Activated CD4-positive, alpha-beta T cell treated with anti-CD3 and anti-CD28 coated beads, Interleukin-2, amount 50 U/mL, for 1 hour (primary cell): ENCODE measurements around the gene SMAD7.

Experiments used
- DNase-seq: peaks from one replicate; pipeline ENCODE4 v3.0.0-alpha.2; 2020

The SMAD7 gene

DNA sequence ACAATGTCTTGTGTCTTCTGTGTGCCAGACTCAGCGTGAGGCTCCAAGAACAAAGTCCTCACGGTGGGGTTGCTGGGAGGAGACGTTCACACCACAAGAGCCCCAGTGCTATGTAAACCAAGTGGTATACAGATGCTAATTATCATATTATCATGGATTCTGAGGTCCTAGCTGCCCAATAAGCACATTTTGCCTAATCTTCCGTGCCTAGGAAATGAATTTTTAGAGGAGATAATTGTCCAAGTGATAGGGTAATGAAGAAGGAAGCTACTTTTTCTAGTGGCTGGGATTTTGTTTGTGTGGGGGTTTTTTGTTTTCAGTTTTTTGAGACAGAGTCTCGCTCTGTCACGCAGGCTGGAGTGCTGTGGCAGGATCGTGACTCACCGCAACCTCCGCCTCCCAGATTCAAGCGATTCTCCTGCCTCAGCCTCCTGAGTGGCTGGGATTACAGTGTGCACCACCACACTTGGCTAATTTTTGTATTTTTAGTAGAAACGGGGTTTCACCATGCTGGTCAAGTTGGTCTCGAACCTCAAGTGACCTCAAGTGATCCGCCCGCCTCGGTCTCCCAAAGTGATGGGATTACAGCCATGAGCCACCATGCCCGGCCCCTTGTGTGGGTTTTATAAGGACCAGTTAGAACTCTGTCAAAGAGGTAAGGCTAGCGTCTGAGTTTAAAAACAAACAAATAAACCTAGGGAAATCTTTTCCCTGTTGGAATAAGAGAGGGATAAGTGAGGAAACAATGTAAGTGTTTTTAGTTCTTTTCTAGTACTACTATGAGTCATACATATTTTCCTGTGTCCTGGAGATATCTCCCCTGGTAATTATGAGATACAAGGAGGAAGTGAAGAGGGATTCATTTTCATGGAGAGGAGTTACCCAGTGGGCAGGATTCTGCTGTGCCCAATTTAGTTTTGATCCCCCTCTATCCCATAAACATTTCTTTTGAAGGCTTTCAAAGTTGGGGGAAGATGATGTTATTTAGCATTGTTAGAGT is 9.5 kb upstream of the SMAD7 start:
- DNase-seq: no peak

DNA sequence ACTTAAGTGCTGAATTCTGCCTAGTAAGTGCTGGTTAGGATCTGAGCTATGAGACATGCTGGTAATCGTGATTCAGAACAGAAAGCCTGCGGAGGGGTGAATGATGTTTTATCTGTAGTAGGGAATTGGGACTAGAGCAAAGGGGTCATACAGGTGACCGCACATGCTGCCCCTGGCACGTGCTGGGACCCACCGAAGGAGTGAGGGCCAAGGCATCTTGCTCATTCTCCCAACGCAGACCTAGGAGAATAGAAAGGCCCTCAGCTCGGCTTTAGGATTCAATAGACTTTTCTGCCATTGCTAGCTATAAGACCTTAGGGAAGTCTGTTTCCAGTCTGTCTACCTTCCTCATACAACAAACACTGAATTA is 8.8 kb upstream of the SMAD7 start:
- DNase-seq: no peak

DNA sequence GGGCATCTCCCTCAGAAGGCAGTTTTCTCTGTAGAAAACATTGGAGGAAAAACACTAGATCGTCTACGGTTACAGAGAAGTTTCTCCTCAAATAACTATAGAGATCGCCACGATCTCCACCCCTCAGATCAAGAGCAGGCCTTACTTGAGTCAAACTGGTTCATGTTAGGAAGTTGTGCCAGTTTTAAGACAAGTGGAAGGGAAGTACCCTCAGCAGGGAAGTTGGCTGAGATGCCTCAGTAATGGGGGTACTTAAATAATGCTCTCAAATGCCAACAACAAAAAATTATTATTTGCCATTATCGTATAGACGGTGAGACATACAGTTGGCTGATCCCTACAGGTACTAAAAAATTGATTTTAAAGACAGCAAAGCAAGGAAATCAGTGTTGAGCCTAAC is 8.2 kb upstream of the SMAD7 start:
- no peak for DNase-seq

DNA sequence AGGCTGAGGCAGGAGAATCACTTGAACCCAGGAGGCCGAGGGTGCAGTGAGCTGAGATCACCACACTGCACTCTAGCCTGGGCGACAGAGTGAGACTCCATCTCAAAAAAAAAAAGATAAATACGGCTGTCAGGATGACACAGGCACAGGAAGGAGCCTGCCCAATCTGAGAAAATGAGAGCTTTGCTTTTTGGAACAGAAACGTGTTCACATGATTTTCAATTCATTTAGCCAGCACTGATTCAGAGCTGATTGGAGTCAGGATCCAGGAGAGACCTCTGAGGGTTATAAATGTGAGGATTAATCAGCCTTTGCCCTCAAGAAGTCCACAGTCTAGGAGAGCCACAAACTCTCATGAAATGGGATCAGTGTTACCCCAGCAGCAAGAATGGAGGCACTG is 6.9 kb upstream of the SMAD7 start:
- DNase-seq: no peak

DNA sequence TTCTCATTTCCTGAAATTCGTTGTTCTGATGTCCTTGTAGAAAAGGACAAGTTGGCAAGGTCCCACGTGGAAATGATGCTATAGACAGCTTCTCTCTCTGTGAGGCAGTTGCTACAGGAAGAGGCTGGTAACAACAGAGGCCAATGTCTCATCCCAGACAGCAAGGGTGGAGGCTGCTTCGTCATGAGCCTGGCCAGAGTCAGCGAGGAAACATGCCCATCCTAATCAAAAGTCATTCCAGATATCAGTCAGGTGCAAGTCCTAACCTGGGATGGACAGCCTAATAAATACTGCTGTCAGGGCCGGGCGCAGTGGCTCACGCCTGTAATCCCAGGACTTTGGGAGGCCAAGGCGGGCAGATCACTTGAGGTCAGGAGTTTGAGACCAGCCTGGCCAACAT is 6.4 kb upstream of the SMAD7 start:
- DNase-seq: no peak

DNA sequence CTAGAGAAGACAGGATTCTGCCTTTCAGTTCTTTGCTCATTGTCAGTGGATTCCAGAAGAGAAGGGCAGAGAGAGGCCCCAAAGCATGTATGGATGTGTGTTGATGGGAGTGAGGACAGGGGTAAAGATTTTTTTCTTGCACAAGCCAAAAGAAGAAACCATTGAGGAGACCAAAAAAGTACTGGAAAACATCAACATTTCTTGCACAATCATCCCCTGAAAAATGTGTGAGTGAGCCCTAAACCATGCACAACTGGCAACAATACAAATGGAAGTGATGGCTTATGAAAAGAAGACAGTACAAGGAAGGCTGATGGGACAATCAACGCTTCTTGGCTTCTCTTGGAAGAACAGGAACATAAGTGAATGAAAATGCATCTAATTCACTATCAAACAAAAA is 5.6 kb upstream of the SMAD7 start:
- DNase-seq: no peak

DNA sequence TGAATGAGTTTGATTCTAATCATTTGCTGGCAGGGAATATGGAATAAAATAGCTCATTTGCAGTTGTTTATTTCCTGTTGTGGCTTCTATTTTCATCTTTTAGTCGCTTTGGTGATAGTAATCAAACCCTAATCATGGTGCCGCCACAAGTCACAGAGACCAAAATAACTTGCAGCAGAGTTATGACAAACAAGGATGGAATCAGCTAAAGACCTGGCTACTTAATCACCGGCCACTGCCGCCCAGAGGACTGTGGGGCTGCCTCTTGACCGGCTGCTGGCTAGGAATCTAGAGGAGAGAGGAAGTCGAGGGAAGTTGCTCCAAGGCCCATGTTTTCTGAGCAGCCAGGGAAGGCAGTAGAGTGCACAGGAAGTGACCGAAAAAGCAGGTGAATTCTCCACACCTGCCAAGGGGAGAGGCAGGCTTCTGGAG is 5.1 kb upstream of the SMAD7 start:
- no peak for DNase-seq

DNA sequence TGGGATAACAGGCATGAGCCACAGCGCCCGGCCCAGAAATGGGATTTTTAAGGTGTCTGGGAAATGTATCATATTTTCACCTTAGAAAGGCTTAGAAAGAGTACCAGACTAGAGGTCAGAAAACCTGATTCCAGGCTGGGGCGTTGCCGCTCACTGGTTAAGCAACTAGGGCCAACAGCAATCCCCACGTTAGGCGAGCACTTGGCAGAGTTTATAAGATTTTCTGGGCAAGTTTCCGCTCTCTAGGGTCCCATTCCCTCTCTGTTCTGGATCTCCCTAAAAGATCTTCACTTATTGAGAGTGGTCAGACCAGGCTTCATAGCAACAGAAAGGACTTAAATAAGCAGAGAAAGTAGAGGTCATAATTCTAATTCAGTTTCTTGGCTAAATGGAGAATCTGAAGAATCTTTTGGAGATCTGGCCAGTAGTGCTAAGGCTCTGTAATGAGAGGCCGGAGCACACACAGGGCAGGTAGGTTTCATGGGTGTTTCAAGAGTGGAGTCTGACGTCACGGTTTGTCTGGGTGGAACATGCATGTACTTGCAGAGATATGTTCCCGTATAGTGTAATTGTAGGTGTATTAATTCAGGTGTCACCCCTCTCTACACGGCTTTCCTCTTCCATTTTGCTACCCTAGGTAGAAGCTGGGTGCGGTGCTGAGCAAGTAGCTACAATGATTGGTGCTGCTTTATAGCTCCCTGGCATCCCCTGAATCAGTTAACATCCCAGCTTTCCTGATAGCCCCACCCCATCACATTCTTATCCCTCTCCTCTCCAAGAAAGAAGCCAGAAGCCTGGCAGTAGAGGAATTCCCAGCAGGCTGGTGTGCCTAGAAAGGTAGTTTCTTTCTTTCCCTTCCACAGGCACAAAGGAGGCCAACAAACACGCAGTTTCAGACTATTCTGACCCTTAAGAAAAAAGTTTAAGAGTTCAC is 4.4 kb upstream of the SMAD7 start:
- DNase-seq: no peak

DNA sequence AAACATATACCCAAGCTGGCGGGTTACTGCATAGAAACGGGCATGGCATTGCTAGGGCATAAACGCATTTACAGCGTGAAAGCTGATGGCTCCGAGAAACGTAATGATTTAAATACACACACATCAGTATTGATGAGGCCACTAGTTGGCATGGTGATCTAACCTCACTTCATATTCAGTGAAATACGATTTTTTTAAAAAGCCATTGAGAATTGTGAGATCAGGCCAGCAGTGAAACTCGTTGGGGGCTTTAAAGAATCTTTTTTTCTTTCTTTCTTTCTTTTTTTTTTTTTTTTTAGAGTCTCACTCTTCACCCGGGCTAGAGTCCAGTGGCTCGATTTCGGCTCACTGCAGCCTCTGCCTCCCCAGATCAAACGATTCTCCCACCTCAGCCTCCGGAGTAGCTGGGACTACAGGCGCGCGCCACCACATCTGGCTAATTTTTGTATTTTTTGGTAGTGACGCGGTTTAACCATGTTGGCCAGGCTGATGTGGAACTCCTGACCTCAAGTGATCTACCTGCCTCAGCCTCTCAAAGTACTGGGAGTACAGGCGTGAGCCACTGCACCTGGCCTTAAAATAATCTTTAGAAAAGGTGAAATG is 2.4 kb upstream of the SMAD7 start:
- DNase-seq: no peak

DNA sequence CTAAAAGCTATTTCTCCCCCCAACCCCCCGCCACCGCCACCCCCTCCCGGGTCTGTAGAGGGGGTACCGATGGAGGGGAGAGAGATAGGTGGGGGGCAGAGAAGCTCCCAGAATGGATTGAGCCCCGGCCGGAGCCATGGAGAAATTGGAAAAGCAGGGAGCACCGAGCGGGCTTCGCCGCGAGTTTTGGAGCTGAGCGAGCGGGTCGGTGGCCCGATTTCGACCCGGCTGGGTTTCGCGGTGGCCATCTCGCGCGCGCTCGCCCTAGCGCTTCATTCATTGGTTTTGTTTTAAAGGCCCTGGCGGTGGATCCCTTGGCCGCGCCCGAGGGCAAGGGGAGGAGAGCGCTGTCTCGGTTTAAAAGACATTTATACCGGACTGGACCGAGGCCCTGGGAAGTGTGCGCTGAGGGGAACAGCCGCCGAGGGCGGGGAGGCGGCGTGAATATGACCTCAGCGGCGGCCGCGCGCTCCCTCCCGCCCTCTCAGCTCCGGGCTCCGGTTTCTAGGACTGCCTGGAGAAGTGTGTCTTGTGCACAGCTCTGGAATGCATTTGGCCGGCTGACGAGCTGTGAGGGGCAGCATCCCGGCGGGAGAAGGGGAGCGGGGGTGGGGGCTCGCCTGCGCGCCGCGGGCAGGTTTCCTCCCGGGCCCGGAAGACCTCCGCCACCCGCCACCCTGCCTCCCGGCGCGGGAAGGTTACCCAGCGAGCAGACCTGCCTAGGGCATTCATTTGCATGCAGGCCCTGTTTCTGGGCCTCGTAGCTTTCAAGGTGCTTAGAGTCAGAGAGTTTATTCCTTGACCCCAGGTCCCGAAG is 1.7 kb upstream of the SMAD7 start:
- peak; percentile 53 for DNase-seq

DNA sequence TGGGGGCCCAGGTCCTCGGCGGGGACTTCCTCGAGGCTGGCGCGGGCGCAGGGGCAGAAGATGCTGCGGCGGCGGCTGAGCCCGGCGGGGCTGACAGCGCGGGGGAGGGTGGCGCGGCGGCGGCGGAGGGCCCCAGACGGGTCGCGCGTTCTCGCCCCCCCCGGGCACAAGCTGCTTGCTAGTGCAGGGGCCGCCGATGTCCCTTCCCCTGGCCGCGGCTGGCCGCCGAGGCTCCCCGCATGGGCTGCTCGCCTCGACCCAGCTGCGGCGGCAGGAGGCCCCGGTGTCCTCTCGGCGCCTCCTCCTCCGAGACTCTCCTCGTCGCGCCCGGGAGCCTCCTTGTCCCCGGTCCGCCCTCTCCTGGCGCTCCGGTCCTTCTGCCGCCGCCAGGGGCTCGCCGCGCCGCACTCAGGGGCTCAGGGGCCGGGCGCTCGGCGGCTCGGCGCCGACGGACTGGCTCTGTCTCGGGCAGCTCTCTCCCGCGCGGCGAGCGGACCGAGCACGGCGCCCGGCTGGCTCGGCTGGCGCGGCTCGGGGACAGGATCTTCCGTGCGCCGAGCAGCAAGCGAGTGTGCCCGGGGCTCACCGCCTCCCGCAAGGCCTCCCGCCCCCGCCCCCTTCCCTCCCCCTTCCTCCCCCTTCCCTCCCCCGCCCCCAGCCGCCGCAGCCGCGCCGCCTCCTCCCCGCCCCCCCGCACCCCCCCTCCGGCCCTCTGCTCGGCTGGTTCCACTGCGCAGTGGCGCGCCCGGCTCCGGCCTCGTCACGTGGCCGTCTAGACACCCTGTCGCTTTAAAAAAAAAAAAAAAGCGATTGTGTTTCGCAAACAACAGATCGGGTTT is 902 bp upstream of the SMAD7 start:
- peak; percentile 80 for DNase-seq

DNA sequence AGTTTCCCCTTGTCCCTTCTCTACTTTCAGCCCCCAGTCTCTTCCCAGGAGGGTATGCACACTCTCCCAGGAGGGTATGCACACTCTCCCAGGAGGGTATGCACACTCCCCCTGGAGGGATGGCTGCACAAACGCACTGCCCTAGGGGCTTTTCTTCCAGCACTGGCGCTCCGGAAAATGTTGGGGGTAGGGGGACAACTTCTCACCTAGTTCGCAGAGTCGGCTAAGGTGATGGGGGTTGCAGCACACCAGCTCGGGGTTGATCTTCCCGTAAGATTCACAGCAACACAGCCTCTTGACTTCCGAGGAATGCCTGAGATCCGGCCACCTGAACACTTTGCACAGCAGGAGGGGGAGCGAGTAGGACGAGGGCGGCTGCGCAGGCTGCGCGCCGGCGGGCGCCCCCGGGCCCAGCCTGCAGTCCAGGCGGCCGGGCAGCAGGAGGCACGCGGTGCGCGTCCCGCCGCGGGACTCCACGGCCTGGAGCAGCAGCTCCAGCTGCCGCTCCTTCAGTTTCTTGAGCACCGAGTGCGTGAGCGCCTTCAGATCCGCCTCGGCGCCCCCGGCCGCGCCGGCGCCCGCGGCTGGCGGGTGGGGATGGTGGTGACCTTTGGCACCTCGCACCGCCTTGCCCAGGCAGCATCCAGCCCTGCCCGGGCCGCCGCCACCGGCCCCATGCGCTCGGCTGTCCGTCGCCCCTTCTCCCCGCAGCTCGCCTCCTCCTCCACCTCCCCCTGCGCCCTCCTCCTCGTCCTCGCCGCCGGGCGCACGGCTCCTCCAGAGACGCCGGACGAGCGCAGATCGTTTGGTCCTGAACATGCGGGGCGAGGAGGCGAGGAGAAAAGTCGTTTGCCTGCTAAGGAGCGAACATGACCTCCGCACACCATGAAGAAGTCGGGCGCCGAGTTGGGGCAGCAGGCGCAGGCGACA is 894 bp downstream of the SMAD7 start:
- peak; percentile 34 for DNase-seq

DNA sequence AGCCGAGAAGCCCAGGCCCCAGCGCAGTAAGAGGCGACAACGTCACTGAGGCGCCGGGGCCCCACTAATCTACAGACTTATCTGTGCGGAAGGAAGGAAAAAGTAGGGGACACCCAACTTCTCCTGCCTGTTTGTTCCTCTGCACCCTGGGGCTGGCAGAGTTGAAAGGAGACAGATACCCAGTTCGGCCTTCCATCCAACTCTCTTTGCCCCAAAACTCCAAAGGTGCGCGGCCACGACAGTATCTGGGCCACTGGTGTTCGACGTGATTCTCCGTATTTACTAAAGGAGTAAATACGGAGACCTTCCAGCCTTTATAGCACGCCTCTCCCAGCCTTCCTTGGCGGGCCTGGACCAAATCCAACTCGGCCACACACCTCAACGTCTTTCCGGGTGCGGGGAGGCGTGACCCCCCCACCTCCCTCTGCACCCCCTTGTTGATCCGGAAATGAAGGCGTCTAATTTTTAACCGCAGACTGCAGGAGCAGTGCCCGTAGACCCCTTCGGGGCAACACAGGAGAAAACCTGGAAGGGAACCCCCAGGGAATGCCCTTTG is 1.6 kb downstream of the SMAD7 start:
- peak; percentile 55 for DNase-seq

DNA sequence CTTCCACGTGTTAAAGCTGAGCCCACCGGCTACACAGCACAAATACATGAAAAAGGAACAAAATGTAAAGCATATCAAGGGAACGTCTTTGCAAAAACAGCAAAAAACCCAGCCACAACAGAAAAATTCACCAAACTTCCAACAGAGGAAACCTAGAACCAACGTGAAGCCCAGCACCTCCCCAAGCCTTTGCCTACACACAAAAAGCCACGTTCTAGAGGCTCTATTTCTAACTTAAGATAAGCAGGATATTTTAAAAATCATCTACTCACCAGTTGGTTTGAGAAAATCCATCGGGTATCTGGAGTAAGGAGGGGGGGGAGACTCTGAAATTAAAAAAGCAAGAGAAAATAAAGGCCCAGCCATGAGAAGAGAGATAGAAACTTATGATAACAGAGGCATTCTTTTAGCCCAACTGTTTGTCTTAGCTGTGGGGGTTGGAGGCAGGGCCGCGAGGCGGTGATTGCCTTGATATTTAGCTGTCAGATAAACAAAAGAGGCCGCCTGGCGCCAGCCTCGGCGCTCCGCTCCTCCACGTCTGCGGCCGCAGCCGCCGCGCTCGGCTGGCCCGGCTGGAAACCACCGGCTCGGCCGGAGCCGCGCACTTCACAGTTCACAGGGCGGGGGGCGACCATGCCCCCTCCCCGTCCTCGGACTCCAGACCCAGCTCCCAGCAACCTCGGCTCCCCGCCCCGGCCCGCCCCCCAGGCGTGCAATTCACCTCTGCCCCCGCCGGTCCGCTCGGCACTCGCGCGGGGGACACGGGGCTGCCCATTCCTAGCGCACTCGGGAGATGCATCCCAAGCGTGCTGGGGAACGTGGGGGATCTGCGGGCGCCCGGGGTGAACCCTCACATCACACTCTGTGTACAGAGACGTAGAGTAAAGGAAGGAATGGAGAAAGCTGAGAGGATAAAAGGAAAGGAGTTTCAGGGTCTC is 2.4 kb downstream of the SMAD7 start:
- DNase-seq: peak; percentile 63

DNA sequence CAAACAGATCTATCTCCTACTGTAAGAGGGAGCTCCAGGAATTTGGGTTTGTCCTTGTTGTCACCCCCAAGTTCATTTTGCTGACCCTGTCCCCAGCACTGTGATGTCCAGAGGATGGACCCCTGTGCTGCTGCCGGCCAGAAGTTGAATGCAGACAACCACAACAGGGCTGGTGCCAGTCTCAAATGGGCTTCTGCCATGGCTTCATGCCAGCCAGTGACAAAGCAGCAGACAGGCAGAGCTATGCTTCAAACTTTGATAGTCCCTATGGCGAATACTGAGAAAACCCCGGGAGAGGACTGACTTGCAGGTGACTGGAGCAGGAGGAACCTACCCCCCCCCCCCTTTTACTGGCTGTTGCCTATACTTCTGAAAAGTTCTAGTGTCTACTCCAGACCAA is 3.2 kb downstream of the SMAD7 start:
- no peak for DNase-seq

DNA sequence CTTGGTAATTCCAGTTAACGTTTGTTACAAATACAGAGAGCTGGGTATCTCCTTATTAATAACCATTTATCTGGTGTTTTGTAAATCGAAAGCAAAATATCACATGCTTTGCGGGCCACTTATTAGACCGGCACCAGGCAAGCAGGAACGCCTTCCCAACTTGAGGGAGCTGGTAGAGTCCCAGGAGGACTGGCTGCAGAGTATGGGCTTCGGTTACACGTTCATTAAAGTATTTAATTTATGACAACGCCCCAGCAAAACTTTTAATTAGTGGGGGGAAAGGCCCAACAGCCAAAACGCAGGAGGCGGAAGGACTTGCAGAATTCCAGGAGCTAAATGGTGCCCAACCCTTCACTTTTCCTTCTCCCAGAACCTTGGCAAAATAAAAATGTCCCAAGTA is 3.7 kb downstream of the SMAD7 start:
- no peak for DNase-seq

DNA sequence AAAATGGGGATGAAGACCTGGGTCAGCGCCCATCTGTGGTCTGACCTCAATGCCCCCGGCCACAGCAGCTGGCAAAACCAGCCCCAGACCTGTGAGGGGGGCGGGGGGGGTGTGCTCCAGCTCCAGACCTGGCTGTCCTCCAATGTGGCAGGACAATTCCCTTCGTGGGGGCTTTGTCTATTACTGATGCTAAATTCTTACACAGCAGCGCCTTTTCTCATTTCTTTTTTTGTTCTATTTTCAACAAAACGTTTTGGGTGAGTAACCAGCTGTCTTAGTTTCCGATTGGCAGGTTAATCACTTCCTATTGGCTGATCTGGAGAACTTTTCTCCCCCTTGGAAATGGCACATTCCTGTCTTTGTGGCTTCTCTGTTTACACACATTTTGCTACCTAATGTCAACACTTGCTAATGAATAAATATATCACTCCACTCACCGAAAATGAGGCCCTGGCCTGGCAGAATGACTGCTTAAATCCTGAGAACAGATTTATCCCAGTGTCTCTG is 4.4 kb downstream of the SMAD7 start:
- no peak for DNase-seq

DNA sequence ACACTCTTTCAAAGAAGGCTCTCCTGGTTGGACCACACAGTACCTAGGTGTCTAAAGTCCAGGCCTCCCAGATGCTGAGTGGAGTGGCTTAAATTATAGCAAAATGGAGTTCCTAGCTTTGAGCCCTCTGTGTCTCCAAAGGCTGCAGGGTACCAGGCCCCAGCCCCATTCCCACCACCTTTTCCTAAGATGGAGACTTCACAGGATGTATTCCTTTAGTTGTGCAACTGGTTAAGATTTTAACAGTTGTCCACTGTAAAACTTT is 4.9 kb downstream of the SMAD7 start:
- DNase-seq: no peak

DNA sequence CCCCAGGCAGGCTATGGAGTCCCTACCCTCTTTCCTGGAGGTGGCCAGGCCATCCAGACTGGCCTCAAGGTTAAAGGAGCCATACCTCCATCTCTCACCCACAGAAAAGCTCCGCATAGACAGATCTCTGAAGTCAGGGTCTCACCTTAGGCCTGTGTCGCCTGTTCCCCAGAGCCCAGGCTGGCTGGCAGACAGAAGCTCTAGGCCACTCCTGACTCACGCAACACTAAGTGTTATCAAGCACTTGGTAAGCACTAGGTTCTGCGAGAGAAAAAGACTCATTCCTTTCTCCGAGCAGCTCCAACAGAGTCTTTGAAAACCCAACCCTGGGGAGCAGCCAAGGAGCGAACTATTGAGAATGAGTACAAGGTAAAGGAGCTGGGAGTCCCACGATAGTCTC is 6.1 kb downstream of the SMAD7 start:
- DNase-seq: no peak
